ENCODE results near the gene SAMD3. TPM values are rescaled to one million over a fixed set of nuclear protein-coding genes. Genes with fewer than 3 reads are reported as not detected.

Gene SAMD3
- total RNA-seq, 1 experiment from 2014 or later, result 7.5 TPM

DNA sequence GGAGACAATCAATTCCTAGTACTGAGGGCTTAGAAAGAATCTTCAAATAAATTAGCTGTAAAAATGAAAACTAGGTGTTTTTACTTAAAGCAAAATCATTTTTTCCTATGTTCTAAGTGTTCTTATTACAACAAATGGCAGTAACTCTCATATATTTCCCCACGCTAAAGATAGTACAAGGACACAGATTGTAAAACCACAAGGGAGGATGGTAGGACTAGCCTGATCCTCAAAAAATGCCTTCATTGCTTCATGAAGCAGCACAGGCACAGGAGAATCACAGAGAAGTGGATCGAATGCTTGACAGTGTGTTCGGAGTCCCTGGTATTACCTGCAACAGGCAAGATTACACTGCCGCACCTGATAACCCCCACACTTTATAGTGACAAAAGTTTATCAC is 58.5 kb downstream of the SAMD3 start:
- Histone ChIP-seq H3K9ac (ENCODE audit: low read length) (no peak overlapping the region), H3K36me3 (ENCODE audit: control insufficient read depth in 1 of 2, insufficient read depth in 2 of 2, low read length in 2 of 2) (no peaks in the 10 kb centered on the region), H3K9me2 (ENCODE audit: insufficient read depth) (no peaks in the 10 kb centered on the region), H3K79me2 (ENCODE audit: insufficient read depth, low read length) (no peaks in the 10 kb centered on the region), H2AFZ (ENCODE audit: low read depth, low read length, poor library complexity, severe bottlenecking) (no peak overlapping the region), H3K4me1 (ENCODE audit: control insufficient read depth in 1 of 2, insufficient read depth in 2 of 2, low read length in 2 of 2) (no peaks in the 10 kb centered on the region), H3K4me3 (replicated peaks in 1 of 2; ENCODE audit: low read depth in 1 of 2, low read length in 2 of 2) (no peak overlapping the region), H3K4me2 (ENCODE audit: low read length) (no peak overlapping the region), H3K27me3 (ENCODE audit: insufficient read depth, low read length) (no peaks in the 10 kb centered on the region), H4K20me1 (ENCODE audit: insufficient read depth) (no peaks in the 10 kb centered on the region), H3K9me3 (ENCODE audit: control insufficient read depth in 1 of 2, insufficient read depth in 1 of 2, low read depth in 1 of 2, low read length in 2 of 2) (no peaks in the 10 kb centered on the region), H3K27ac (ENCODE audit: low read depth, low read length) (no peak overlapping the region)
- RAD21 ChIA-PET (ENCODE audit: low non-redundant PET in 1 of 2, low total read pairs in 2 of 2, uncharacterized antibody in 2 of 2, unreplicated experiment in 2 of 2), result no interaction called here
- ATAC-seq (no peak), DNase-seq (ENCODE audit: low read depth, low spot score) (no peak)
- no TSS peak for BruUV-seq (replicated peaks)
- TF ChIP-seq SRF (IDR thresholded peaks at IDR 0.05; ENCODE audit: low read depth) (no peak), EZH2phosphoT487 (IDR thresholded peaks at IDR 0.05; ENCODE audit: borderline replicate concordance) (no peak)
- intact Hi-C loops (cut with micrococcal nuclease), result no loop called here
- CTCF ChIA-PET, result no interaction called here
- POLR2A ChIA-PET, result no interaction called here

GRCh38 chr6:130163266-130163665 is 59.5 kb downstream of the SAMD3 start:
- no peaks in the 10 kb centered on the region for H3K27me3 ChIP-seq (ENCODE audit: insufficient read depth, low read length)
- H3K9me2 ChIP-seq (ENCODE audit: insufficient read depth), result no peaks in the 10 kb centered on the region
- no peak overlapping the region for H3K4me2 ChIP-seq (ENCODE audit: low read length)
- ChIA-PET POLR2A (no interaction called here), RAD21 (ENCODE audit: low non-redundant PET in 1 of 2, low total read pairs in 2 of 2, uncharacterized antibody in 2 of 2, unreplicated experiment in 2 of 2) (no interaction called here), CTCF (no interaction called here)
- no peak overlapping the region for H3K9ac ChIP-seq (ENCODE audit: low read length)
- no peak overlapping the region for H2AFZ ChIP-seq (ENCODE audit: low read depth, low read length, poor library complexity, severe bottlenecking)
- H3K4me3 ChIP-seq (replicated peaks in 1 of 2; ENCODE audit: low read depth in 1 of 2, low read length in 2 of 2), result no peak overlapping the region
- H3K9me3 ChIP-seq (ENCODE audit: control insufficient read depth in 1 of 2, insufficient read depth in 1 of 2, low read depth in 1 of 2, low read length in 2 of 2), result no peaks in the 10 kb centered on the region
- intact Hi-C loops (cut with micrococcal nuclease), result no loop called here
- no peak overlapping the region for H3K27ac ChIP-seq (ENCODE audit: low read depth, low read length)
- no peaks in the 10 kb centered on the region for H3K79me2 ChIP-seq (ENCODE audit: insufficient read depth, low read length)
- no peaks in the 10 kb centered on the region for H3K4me1 ChIP-seq (ENCODE audit: control insufficient read depth in 1 of 2, insufficient read depth in 2 of 2, low read length in 2 of 2)
- no peak for DNase-seq (ENCODE audit: low read depth, low spot score)
- H4K20me1 ChIP-seq (ENCODE audit: insufficient read depth), result no peaks in the 10 kb centered on the region
- no peak for ATAC-seq
- no TSS peak for BruUV-seq (replicated peaks)
- H3K36me3 ChIP-seq (ENCODE audit: control insufficient read depth in 1 of 2, insufficient read depth in 2 of 2, low read length in 2 of 2), result no peaks in the 10 kb centered on the region
- TF ChIP-seq RAD21 (IDR thresholded peaks at IDR 0.05; ENCODE audit: low read depth) (no peak), POLR2AphosphoS5 (IDR thresholded peaks at IDR 0.05; ENCODE audit: low read depth, low read length) (no peak), POLR2A (IDR thresholded peaks at IDR 0.05; ENCODE audit: borderline replicate concordance, extremely low read depth, insufficient read depth, insufficient read length) (no peak), SRF (IDR thresholded peaks at IDR 0.05; ENCODE audit: low read depth) (no peak), TCF7L2 (IDR thresholded peaks at IDR 0.05; ENCODE audit: borderline replicate concordance, extremely low read depth, insufficient read depth, insufficient read length) (no peak), EZH2phosphoT487 (IDR thresholded peaks at IDR 0.05; ENCODE audit: borderline replicate concordance) (no peak), SP1 (IDR thresholded peaks at IDR 0.05; ENCODE audit: low read depth) (no peak), ELF1 (IDR thresholded peaks at IDR 0.05; ENCODE audit: borderline replicate concordance, low read depth) (no peak), CBX3 (IDR thresholded peaks at IDR 0.05; ENCODE audit: low read depth) (no peak), CEBPB (IDR thresholded peaks at IDR 0.05; ENCODE audit: low read depth) (no peak), SIN3A (IDR thresholded peaks at IDR 0.05; ENCODE audit: low read depth) (no peak), EGR1 (IDR thresholded peaks at IDR 0.05; ENCODE audit: low read depth) (no peak), MAX (IDR thresholded peaks at IDR 0.05) (no peak), ZFX (IDR thresholded peaks at IDR 0.05) (no peak), YY1 (IDR thresholded peaks at IDR 0.05; ENCODE audit: extremely low read depth, insufficient replicate concordance, low read depth, low read length) (no peak), FOSL1 (IDR thresholded peaks at IDR 0.05; ENCODE audit: low read depth) (no peak)
- TF ChIP-seq, protein P1, sequence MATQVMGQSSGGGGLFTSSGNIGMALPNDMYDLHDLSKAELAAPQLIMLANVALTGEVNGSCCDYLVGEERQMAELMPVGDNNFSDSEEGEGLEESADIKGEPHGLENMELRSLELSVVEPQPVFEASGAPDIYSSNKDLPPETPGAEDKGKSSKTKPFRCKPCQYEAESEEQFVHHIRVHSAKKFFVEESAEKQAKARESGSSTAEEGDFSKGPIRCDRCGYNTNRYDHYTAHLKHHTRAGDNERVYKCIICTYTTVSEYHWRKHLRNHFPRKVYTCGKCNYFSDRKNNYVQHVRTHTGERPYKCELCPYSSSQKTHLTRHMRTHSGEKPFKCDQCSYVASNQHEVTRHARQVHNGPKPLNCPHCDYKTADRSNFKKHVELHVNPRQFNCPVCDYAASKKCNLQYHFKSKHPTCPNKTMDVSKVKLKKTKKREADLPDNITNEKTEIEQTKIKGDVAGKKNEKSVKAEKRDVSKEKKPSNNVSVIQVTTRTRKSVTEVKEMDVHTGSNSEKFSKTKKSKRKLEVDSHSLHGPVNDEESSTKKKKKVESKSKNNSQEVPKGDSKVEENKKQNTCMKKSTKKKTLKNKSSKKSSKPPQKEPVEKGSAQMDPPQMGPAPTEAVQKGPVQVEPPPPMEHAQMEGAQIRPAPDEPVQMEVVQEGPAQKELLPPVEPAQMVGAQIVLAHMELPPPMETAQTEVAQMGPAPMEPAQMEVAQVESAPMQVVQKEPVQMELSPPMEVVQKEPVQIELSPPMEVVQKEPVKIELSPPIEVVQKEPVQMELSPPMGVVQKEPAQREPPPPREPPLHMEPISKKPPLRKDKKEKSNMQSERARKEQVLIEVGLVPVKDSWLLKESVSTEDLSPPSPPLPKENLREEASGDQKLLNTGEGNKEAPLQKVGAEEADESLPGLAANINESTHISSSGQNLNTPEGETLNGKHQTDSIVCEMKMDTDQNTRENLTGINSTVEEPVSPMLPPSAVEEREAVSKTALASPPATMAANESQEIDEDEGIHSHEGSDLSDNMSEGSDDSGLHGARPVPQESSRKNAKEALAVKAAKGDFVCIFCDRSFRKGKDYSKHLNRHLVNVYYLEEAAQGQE (IDR thresholded peaks at IDR 0.05; ENCODE audit: low read depth), result no peak
- TF ChIP-seq, protein P2, sequence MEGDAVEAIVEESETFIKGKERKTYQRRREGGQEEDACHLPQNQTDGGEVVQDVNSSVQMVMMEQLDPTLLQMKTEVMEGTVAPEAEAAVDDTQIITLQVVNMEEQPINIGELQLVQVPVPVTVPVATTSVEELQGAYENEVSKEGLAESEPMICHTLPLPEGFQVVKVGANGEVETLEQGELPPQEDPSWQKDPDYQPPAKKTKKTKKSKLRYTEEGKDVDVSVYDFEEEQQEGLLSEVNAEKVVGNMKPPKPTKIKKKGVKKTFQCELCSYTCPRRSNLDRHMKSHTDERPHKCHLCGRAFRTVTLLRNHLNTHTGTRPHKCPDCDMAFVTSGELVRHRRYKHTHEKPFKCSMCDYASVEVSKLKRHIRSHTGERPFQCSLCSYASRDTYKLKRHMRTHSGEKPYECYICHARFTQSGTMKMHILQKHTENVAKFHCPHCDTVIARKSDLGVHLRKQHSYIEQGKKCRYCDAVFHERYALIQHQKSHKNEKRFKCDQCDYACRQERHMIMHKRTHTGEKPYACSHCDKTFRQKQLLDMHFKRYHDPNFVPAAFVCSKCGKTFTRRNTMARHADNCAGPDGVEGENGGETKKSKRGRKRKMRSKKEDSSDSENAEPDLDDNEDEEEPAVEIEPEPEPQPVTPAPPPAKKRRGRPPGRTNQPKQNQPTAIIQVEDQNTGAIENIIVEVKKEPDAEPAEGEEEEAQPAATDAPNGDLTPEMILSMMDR (IDR thresholded peaks at IDR 0.05 in 2 of 3, conservative IDR thresholded peaks at IDR 0.05 in 1 of 3; ENCODE audit: borderline replicate concordance in 1 of 3, insufficient read depth in 1 of 3, low read depth in 2 of 3, low read length in 2 of 3), result no peak

Measured in HCT116 (cell line).